GM12873 (cell line): ENCODE results near the gene UNC13C.

Source experiments
- CTCF ChIP-seq: IDR thresholded peaks from 2 replicates; pipeline ENCODE4 v1.5.1; 2012; ENCODE audit warnings: low read depth, mild to moderate bottlenecking, moderate library complexity, low read length, control low read depth; ENCODE audit not compliant: insufficient read depth; ENCODE audit errors: missing control alignments

Gene UNC13C

DNA sequence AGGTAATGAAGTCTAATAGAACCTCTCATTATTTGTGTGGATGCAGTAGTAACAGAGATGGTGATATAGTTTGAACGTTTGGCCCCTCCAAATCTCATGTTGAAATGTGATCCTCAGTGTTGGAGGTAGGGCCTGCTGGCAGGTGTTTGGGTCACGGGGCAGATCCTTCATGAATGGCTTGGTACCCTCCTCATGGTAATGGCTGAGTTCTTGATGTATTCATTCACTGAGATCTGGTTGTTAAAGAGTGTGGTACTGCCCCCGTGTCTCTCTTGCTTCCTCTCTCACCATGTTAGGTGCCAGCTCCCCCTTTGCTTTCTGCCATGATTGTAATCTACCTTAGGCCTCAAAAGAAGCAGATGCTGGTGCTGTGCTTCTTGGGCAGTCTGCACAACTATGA is 606.8 kb downstream of the UNC13C start:
- TF ChIP-seq CTCF = no peak

GRCh38 chr15:54594115-54594514 is 615.9 kb downstream of the UNC13C start:
- peak; percentile 28 for TF ChIP-seq CTCF

GRCh38 chr15:54599386-54599785 is 621.1 kb downstream of the UNC13C start:
- TF ChIP-seq CTCF = no peak

GRCh38 chr15:54605043-54605442 is 626.8 kb downstream of the UNC13C start:
- no peak for TF ChIP-seq CTCF

DNA sequence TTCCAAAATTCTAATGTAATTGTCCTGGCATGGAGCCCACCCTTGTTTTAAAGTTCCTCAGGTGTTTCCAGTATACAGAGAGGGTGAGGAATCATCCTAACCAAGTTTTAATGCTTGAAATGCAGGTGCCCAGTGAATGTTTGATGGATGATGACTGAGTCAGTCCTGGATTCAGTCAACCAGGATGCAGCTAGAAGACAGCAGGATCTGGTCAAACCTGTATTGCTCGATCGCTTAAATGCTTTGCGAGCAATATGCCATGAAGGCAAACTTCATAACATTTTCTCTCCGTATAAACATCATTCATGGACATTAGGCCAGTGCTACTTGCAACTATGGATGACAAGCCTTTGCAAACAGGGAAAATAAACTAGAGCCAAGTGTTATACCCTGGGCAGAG is 627.3 kb downstream of the UNC13C start:
- TF ChIP-seq CTCF = no peak

DNA sequence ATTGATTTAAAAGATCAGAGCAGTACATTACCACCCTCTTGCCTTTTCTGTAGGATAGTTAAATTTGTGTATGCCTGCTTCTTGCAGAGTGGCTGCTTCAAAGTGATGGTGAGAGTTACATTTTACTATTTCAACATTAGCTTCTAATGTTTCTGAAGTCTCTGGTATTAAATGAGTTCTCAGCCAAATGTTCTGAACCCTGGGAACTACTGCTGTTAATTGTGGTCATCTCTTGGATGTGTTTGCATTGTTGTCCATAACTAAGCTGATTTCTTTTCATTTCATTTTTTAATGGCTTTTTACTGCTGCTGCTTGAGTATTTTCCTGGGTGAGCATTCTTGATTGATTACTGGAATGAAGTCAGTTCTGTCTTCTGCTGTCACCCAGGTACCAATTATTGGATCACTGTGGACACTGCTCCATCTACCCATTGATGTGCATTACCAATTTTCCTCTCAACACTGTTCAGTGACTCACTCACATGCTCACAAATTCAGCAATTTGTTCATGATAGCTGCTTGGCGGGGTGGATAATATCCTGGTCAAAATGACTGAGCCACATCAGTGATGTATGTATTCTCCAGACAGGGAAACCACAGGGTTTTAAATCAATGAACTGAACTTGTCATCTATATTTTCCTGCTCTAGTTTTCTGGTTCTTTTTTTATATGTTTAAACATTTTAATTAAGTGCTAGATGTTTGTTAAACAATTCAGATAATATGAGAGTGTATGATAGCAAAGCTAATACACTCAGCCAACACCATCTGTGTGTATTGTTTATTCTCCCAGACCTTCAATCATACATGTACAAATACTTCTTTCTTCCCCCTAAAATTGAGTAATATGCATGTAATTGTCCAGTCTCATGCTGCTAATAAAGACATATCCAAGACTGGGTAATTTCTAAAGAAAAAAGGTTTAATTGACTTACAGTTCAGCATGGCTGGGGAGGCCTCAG is 630.9 kb downstream of the UNC13C start:
- no peak for TF ChIP-seq CTCF

- TF ChIP-seq CTCF = no peak
Observed at GRCh38 chr15:54618120-54618519, 639.9 kb downstream of the UNC13C start.
